Epithelial cell of proximal tubule (primary cell): ENCODE results near the gene NMUR1. TPM values are rescaled to one million over a fixed set of nuclear protein-coding genes. Genes with fewer than 3 reads are reported as not detected.
"Not testable (repeated sequence)": the region's sequence is repeated elsewhere in the genome, so short reads cannot be mapped to it uniquely, and the experiment has no call there.

Experiments
- DNase-seq: peaks from one replicate; pipeline ENCODE4 v3.0.0-alpha.2; 2011; ENCODE audit warnings: low read depth
- H3K4me3 ChIP-seq: 2 replicates; pipeline ENCODE4 v1.5.1; 2011; ENCODE audit warnings: low read depth, mild to moderate bottlenecking, low read length
- total RNA-seq: library from RNA; depleted of rRNA; stranded (reverse); fragments of >200 nt; gene quantifications from 2 replicates; pipeline ENCODE4 v1.2.3, GENCODE V29; 2015
- TF ChIP-seq, protein P1 (sequence below): conservative IDR thresholded peaks from 2 replicates; pipeline ENCODE4 v1.5.1; 2012; ENCODE audit warnings: low read depth, mild to moderate bottlenecking, low read length

The NMUR1 gene
- total RNA-seq, 1 donor from 2014 or later = not detected

DNA sequence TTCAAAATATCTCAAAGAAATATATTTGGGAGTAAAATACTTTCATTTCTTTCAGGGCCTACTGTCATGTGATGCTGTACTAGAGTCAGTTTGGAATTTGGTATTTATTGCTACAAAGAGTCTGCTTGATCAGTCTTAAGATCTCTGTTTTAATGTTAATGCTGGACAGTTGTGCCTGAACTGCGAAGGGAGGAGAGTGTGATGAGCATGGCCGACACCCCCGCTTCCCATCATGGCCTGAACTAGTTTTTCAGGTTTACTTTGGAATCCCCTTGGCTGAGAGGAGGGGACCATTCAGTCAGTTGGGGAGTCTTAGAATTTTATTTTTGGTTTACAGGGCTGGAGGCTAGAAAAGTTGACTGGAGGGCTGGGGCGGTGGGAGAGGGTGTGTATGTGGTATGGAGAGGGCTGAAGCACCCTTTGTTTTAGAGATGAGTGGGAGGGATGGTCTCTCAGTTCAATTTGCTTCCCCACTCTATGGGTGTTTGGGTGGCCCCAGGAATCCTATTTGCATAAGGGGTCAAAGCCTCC, 41.5 kb upstream of the NMUR1 start:
- H3K4me3 ChIP-seq = no peak overlapping the region
- no peak for DNase-seq
- TF ChIP-seq, protein P1, sequence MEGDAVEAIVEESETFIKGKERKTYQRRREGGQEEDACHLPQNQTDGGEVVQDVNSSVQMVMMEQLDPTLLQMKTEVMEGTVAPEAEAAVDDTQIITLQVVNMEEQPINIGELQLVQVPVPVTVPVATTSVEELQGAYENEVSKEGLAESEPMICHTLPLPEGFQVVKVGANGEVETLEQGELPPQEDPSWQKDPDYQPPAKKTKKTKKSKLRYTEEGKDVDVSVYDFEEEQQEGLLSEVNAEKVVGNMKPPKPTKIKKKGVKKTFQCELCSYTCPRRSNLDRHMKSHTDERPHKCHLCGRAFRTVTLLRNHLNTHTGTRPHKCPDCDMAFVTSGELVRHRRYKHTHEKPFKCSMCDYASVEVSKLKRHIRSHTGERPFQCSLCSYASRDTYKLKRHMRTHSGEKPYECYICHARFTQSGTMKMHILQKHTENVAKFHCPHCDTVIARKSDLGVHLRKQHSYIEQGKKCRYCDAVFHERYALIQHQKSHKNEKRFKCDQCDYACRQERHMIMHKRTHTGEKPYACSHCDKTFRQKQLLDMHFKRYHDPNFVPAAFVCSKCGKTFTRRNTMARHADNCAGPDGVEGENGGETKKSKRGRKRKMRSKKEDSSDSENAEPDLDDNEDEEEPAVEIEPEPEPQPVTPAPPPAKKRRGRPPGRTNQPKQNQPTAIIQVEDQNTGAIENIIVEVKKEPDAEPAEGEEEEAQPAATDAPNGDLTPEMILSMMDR = no peak

DNA sequence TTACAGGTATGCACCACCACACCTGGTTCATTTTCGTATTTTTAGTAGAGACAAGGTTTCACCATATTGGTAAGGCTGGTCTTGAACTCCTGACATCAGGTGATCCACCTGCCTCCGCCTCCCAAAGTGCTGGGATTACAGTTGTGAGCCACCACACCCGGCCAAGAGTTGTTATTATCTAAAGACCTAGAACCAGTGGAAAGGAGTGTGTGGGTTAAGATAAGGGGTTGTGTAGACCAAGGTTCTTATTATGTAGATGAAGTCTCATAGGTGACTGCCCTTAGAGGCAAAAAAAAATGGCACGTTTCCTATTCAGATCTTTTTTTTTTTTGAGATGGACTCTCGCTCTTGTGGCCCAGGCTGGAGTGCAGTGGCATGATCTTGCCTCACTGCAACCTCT, 40.7 kb upstream of the NMUR1 start:
- DNase-seq, H3K4me3 ChIP-seq: not testable (repeated sequence)

DNA sequence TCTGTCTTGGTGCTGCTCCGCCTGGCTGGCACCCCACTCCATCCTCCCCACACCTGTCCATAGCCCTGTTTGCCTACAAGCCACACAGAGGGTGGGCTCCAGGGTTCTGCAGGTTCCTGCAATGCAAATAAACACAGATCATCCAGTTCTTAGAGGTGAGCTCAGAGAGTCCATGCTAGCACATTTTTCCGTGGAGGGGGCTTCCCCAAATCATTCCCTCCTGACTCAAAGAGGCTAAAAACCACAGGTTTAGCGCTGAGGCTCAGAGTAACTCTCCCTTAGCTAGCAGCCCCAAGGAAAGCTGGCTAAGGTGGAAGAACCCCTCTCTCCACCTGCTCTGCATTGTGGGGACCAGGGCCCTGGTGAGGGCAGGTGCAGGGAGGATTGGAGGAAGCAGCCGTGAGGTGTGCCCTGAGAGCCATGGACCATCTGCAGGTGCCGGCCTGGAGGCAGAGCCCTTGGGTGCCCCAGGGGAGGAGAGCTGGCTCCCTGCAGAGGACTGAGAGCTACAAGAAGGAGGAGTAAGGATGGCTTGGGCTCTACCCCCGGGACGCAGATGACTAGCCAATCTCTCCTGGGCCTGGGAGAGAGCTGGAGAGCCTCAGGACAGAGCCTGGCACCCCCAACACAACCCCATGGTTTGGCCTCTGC, 38.7 kb upstream of the NMUR1 start:
- DNase-seq = no peak
- TF ChIP-seq, protein P1 = no peak

DNA sequence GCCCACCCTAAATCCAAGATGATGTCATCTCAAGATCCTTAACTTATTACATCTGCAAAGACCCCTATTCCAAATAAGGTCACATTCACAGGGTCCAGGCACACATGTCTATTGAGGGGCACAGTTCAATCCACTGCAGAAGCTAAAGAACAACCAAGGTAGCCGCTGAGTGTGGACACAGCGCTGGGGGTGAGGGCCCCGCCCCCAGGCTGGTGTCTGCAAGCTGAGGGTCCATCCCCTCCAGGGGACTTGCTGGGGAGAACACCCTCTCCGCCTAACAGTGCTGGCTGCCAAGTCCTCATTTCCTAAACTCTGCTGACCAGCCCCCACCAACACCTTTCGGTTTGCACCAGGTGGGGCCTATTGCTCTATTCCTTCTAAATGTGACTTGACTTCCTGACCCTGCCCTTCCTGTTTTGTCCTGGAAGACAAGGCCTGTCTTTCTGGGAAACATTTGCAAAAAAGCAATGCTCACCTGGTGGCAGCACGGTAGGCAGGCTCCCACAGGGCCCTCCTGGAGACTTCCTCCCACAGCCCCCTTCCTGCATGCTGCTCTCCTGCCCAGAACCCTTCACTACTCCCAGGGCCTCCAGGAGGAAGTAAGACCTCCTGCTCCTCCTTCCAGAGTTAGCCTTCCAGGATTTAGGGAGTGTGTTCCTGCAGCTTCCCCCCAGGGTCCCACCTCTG, 38.0 kb upstream of the NMUR1 start:
- no peak for DNase-seq
- TF ChIP-seq, protein P1 = no peak
- H3K4me3 ChIP-seq = no peak overlapping the region

More for the DNA sequence above, 38.7 kb upstream of the NMUR1 start:
- no peak overlapping the region for H3K4me3 ChIP-seq

DNA sequence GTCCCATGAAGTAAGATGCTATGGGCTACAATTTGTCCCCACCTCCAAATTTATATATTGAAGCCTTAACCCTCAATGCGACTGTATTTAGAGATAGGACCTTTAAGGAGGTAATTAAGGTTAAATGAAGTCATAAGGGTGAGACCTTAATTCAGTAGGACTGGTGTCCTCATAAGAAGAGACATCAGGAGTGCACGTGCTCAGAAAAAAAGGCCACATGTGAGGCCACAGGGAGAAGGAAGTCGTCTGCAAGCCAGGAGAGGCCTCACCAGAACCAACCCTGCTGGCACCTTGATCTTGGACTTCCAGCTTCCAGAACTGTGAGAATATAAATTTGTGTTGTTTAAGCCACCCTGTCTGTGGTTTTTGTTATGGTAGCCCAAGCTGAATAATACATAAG, 36.9 kb upstream of the NMUR1 start:
- TF ChIP-seq, protein P1 = no peak
- DNase-seq = no peak
- H3K4me3 ChIP-seq = no peak overlapping the region

DNA sequence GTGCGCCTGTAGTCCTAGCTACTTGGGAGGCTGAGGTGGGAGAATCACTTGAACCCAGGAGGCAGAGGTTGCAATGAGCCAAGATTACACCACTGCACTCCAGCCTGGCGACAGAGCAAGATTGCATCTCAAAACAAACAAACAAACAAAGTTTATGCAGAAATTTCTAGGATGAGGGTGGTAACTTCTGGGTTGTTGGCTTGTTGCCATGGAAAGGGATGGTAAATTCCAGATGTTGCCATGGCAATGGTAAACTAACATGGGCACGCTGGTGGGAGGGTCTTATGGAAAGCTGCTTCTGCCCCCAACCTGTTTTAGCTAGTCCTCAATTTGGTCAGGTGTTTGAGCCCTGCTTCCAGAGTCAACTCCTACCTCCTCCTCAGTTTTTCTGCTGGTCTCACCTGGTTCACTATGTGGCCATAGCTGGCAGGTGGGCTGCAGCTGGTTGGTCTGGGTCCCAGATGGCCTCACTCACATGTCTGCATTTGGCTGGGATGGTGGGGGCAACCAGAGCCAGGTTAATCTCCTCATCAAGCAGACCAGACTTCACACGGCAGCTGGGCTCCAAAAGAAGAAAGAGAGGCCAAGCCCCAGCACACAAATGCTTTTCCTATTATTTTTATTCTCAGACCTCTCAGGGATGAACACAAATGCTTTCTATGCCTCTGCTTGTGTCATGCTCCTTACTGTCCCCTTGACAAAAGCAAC, 35.8 kb upstream of the NMUR1 start:
- DNase-seq = no peak
- H3K4me3 ChIP-seq = no peak overlapping the region
- TF ChIP-seq, protein P1 = no peak

DNA sequence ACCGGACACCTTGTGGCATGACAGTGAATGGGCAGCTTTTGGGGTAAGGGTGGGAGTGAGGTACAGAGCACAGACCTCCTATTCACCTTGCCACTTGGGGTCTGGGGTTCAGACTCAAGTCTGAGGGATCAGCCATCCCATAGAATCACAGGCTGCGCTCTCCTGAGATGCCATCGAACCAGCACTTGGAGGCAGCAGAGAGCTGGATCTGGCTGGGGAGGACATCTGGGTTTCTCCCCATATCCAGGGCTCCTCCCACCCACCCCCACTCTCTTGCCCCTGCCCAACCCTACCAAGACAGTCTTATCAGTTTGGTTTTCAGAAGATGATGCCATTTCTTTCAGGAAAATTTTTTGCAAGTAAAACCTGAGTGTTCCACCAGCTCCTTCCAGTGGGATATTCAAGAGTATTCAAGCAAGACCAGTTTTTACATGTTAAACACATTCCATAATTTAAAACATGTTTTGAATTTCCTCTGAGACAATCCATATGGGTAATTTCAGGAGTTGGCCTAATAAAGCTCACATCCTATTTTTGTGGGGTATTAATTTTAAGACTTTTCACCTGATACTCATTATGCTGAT, 33.2 kb upstream of the NMUR1 start:
- H3K4me3 ChIP-seq = no peak overlapping the region
- no peak for DNase-seq
- TF ChIP-seq, protein P1 = peak; percentile 73
